Stimulated activated CD8-positive, alpha-beta memory T cell treated with anti-CD3 and anti-CD28 coated beads, Interleukin-7, amount 100 ng/mL, for 1 hour (primary cell): Measurements from ENCODE around the gene PTPRE.

Source experiments
- DNase-seq, 2 donors: peaks; one replicate each; pipeline ENCODE4 v3.0.0-alpha.2; 2020; ENCODE audit warnings: low read depth in 2 of 2

Gene PTPRE

DNA sequence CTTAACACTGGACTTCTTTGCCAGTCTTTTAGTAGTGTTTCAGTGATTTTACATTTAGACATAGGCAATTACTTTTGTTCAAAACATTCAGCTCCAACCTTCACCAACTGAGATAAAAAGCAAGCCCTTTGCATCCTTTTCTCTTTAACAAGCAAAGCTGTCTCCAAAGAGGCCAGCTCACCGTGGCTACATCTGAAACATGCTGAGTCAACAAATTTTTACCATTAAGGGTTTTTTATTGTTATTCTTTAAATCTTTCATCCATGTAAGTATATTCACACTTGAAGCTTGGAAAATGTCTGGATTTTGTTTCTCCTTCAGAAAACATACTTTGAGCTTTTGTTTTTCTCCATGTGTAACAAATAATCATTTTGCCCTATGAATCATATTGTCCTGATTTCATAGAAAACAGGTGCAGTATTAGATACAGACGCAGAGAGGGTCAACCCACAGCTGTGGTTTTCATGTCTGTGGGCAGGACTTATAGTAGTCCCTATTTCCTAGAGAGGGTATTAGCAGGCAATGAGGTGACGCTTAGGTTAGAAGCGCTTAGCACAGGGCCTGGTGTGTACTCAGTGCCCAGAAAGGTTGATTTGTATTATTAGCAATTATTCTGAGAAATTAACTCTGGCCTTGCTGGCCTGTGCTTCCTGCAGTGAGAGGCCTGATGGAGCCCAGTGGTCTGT, 119.9 kb downstream of the PTPRE start:
- no peak for DNase-seq

DNA sequence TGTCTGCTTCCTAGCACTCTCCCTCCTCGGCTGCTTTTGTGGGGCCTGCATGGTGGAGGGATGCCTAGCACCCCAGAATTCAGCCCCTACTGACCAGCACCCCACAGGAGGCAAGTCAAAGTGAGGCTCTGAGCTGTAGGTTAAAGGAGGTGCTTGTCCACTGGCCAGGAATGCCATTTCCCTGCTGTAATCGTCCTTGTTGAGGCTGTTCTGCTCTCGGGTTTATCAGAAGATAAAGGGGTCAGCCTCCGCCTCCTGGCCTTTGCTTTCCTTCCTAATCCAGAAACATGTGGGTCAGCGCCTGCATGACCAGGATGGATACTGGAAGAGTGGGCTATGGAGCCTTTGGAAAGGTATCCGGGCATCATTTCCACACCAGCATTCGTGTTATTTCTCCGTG, 120.4 kb downstream of the PTPRE start:
- no peak for DNase-seq

- no peak for DNase-seq
These were observed 121.1 kb downstream of the PTPRE start for GRCh38 chr10:128027822-128028507.

DNA sequence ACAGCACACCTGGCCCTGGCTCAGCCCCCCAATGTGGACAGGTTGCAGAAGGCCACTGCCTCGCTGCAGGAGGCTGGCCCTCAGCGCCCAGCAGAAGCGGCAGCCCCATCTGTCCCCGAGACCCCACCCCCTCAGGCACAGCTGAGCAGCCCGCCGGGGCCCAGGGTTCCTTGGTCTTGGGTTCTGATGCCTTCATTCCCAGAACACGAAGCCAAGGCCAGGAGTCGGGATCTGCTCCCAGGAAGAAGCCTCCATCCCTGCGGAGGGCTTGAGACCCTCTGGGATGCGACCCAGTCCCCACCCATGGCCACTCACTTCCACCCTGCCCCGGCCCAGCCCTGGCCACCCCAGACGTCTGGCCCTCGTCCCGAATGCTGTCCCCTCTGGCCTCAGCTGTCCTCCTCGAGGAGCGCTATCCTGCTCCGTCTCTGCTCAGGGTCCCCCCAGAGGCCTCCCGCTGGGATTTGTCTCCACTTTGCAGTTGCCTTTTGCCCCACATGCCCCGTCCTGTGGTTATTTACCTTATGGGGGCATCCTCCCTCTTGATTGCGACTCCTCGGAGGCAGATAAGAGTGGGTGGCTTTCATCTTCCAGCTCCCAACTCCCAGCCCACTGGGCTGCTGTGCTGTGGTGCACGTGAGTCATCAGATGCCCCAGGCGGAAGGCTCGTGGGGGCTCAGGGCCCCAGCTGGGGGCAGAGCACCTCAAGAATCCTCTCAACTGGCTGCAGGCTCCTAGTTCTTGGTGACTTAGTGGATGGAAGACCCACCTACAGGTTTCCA, 121.8 kb downstream of the PTPRE start:
- DNase-seq, result no peak

DNA sequence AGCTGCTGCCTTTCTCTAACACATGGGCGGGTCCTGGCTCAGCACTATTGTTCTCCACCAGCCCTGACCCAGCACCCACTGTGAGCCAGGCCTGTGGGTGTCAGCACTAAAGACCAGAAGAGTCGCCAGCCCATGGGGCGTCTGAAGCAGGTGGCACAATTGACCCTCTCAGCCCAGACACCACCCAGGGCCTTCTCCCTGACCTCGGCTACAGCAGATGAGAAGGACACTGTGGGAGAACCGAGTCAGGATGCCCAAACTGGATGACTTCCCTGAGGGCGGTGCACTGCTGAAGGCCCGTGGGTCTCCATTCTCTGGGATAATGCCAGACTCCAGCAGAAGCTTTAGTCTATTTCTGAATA, 122.4 kb downstream of the PTPRE start:
- DNase-seq, result no peak

DNA sequence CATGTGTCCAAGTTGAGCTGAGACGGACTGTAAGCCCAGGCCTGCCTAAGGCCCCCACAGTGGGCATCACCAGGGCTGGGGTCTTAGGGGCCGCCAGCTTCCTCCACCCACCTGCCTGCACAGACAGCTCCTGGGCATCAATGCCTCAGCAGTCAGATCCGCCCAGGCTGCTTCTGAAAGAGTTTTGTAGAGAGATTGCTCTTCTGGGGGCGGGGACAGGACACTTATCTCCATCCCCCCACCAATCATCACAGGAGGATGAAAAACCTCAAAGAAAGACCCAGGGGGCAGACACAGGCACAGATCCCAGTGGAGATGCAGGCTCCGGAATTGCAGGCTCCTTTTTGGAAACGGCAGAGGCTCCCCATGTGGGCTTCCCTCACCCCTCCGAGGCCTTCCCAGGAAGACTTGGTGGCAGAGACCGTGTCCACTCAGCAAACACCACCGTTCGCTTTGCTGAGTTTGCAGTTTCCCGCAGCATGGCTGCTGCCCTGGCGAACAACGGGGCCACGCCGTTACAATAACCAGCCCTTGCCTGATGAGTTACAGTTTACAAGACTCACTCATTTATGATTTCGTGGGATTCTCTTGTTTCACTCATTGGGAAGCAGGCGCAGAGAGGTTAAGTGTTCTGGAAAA, 122.9 kb downstream of the PTPRE start:
- DNase-seq, result no peak

DNA sequence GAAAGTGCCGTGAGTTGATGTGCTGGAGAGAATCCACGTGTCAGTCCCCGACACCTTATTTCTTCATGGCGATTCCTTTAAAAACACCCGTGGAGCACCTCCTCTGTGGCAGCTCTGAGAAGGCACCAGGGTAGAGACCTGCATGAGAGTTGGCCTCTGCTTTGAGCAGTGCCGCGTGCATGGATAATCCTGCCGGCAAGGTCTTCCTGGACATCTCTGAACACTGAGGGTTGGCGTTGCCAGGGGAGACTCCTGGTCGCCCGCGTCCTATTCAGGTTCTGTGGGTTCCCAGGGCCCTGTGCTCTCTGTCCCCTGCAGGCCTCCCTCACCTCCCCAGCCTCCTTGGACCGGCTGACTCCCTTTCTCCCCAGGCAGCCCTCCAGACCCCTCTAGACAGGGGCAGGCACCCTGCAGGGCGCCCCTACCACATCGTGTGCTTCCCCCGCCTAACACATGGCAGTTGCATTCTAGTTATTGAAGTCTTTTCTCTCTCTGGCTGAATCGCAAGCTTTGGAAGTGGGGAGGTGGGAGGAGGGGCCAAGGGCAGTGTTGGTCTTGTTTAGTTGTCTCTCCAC, 123.7 kb downstream of the PTPRE start:
- no peak for DNase-seq

DNA sequence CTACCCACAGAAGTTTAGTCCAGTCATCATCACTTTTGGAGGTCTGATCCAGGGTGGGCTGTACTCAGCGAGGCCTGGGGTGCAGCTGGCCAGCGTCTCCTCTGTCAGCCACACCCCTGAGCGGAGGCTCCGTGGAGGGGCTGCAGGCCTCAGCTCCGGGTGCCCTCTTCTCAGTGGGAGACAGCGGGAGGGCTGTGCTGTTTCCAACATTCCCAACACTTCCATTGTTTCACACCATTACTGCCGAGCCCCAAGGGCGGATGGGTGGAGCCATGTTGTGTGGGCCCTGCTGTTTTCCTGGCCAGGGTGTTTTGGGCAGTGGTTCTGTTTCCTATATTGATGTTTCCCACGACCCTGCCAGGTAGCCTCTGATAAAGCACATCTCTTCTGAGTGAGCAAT, 124.3 kb downstream of the PTPRE start:
- no peak for DNase-seq

GRCh38 chr10:128032466-128032865, 125.6 kb downstream of the PTPRE start:
- DNase-seq, result no peak

- peak; percentile 20 to 51 for DNase-seq
These were observed 128.7 kb downstream of the PTPRE start for GRCh38 chr10:128035557-128035973.

DNA sequence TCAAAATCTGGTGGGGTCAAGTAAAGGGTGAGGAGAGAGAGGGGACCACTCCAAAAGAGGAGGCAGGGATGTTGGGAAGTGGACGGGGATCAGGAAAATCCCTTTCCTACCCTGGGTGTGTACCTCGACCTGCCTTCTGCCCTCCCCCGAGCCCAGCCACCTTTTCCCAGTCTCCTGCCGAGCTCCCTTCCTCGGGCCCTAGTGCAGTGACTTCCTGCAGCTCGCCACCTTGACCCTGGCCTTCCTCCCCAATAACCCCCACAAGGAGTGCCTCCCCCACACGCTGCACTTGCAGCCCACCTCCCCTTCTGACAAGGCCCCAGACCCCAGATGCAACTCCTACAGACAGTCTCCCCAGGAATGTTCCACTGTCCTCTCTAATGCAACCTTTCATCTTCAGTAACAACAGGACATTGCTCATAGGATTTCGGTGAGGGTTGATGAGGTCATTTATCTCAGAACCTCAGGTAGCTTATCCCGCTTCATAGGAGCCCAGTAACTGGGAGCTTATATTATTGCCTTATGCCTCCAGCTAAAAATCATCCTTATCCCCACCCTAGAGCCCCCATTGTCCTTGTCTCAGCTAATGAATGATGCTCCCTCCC, 129.2 kb downstream of the PTPRE start:
- no peak for DNase-seq

- DNase-seq, result no peak
These were observed 130.0 kb downstream of the PTPRE start for GRCh38 chr10:128036746-128037543.

DNA sequence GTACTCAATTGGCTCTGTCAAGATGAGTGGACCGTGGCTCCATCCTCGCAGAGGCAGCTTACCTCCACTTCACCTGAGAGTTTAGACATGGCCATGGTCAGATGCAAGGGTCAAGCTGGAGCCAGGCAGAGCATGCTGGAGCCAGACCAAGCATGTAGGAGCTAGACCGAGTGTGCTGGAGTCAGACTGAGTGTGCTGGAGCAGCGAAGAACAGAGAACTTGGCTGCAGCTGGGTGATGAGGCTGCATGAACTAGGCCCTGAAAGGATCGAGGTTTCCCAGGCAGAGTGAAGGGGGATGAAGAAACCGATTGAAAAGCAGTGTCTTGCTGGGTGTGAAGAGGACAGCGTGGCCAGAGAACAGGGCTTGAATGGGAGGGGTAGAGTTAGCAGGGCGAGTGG, 133.2 kb downstream of the PTPRE start:
- DNase-seq, result no peak

DNA sequence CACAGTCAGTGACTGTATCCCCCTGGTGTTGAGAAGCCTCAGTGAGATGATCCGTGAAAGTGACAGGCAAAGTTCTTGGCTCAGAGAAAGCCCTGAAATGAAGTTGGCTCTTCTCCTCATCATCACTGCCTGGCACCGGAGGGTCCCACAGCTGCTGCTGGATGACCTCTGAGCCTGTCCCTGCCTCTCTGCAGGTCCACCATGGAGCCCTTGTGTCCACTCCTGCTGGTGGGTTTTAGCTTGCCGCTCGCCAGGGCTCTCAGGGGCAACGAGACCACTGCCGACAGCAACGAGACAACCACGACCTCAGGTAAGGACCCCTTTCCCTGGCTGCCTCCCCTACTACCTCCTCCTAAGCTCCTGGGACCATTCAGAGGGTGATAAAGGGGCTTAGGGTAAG, 133.8 kb downstream of the PTPRE start:
- DNase-seq, result no peak

GRCh38 chr10:128042131-128042610, 135.3 kb downstream of the PTPRE start:
- DNase-seq, result no peak

DNA sequence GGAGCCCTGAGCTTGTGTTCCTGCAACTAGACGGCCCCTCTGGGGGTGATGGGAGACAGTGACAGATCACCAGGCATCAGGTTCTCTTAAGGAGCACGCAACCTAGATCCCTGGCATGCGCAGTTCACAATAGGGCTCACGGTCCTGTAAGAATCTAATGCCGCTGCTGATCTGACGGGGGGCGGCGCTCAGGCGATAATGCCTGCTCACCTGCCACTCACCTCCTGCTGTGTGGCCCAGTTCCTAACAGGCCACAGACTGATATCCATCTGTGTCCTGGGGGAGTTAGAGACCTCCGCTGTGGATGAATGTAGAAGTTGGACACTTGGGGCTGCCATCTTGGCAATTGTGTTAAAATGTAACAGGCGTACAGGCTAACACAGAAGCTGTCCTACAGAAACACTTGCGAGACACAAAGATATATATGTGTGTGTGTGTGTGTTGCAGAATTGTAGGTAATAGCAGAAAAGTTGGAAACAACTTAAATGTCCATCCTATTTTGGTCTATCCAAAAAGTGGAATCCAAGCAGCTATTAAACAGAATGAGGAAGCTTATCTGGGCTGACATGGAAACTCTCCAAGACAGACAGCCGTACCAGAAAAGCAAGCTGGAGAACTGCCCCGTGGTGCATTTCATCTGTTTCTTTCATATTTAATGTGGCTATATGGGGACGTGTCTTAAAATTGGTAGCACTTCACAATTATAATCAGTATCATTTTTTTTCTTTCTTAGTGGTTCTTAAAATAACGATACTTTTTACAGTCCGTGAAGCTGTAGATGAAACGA, 136.5 kb downstream of the PTPRE start:
- no peak for DNase-seq

DNA sequence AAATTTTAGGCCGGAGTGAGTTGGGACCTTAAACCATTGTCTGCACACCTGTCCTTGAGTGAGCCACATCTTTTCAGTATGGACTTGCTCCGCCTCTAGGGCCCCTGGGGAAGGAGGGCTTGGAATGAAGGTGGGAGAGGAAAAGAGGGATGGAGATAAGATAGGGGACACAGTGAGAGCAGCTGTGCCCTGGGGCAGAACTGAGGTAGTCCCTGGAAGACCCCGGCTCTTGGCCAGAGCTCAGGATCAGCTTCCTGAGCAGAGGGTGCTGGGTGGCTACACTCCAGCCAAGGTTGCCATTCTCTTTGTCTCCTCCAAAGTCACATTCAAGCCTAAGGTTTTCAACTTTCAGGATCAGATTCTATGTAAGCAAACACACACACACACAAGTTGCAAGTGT, 137.3 kb downstream of the PTPRE start:
- DNase-seq, result no peak

DNA sequence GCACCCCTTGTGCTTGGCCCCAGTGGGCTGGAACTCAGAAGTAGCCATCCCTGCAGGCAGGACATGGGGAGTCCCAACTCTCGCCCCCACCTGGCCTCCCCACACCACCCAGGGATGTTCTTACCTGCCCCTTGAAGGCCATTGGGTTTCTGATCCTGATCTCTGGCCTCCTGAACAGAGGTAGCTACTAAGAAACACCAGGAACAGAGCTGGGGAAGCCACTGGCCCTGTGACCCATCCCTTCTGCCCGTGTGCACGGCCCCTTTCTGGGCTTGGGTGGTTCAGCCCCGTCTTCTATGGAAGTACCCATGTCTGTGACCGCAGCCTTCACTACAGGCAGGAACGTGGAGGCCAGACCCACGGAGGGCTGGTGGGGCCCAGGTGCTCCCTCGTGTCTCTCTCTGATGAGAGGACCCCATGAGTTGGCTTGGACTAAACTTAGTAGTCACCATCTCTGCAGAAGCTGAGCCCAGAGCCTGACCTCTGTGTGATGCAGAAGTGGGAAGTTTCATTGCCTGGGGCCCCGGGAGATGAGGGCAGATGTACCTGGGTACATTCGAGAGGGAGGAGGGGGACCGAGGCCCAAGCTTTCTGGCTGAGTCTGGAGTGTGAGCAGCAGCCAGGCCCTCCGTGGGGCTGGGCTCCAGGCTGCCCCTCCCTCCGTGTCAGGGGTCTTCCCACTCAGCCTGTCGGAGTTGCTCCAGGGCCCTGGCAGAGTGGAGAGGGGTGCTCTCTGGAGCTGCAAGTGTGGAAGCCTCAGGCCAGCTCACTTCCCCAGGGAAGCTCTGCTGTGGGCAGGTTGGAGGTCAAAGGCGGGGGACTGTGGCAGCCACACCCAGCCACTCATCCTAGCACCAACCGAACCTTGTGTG, 138.3 kb downstream of the PTPRE start:
- no peak for DNase-seq

DNA sequence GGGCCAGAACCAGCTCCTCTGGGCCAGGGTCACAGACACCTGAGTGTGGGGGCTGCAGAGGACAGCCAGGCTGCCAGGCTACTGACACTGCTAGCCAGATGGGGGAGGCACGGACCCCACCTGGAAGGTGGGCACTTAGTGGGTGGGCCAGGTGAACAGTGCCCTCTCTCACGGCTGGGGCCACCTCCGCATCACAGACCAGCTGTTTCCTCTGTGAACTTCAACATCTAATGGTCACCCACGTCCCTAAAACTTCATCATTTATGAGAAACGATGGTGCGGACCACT, 138.9 kb downstream of the PTPRE start:
- DNase-seq, result no peak
